GM18517 (cell line): Measurements from ENCODE around the gene STK11.

Experiments
- ATAC-seq: cut with Tn5 transposase; IDR thresholded peaks from one replicate; pipeline ENCODE4 v1.9.1; 2021; ENCODE audit warnings: mild to moderate bottlenecking, moderate library complexity; ENCODE audit not compliant: unreplicated experiment

Gene STK11

GRCh38 chr19:1248786-1249297, 43.3 kb downstream of the STK11 start:
- ATAC-seq: peak; percentile 26

- peak; percentile 48 for ATAC-seq
Measured at GRCh38 chr19:1249298-1249989, 43.9 kb downstream of the STK11 start.

GRCh38 chr19:1249990-1250436, 44.4 kb downstream of the STK11 start:
- ATAC-seq: no peak

- no peak for ATAC-seq
Measured at GRCh38 chr19:1250437-1251260, 45.1 kb downstream of the STK11 start.

GRCh38 chr19:1251330-1252220, 46.0 kb downstream of the STK11 start:
- no peak for ATAC-seq

- ATAC-seq: no peak
Measured at GRCh38 chr19:1252221-1252820, 46.7 kb downstream of the STK11 start.

- ATAC-seq: no peak
Measured at GRCh38 chr19:1252821-1253513, 47.4 kb downstream of the STK11 start.

- no peak for ATAC-seq
Measured at GRCh38 chr19:1253514-1254080, 48.0 kb downstream of the STK11 start.

GRCh38 chr19:1254081-1254527, 48.5 kb downstream of the STK11 start:
- no peak for ATAC-seq

- ATAC-seq: no peak
Measured at GRCh38 chr19:1254530-1255185, 49.1 kb downstream of the STK11 start.

- no peak for ATAC-seq
Measured at GRCh38 chr19:1255186-1256161, 49.9 kb downstream of the STK11 start.

GRCh38 chr19:1256646-1257474, 51.3 kb downstream of the STK11 start:
- ATAC-seq: no peak

GRCh38 chr19:1257475-1258162, 52.0 kb downstream of the STK11 start:
- no peak for ATAC-seq

GRCh38 chr19:1258163-1258492, 52.5 kb downstream of the STK11 start:
- no peak for ATAC-seq

GRCh38 chr19:1258707-1259205, 53.2 kb downstream of the STK11 start:
- no peak for ATAC-seq

GRCh38 chr19:1259206-1259875, 53.8 kb downstream of the STK11 start:
- peak; percentile 28 for ATAC-seq
